K562 (cell line): ENCODE data around the gene PDLIM5. TPM values are rescaled to one million over a fixed set of nuclear protein-coding genes. Genes with fewer than 3 reads are reported as not detected.

Experiments
- ATAC-seq: fragments of 200-7000 bp; cut with Tn5 transposase; 3 replicates; pipeline ENCODE4 v1.9.1; 2020; ENCODE audit warnings: moderate library complexity
- BruUV-seq: library from RNA; stranded (reverse); fragments of 400-500 nt; replicated peaks from 2 replicates; lab custom pipeline; 2021; lab: Mats Ljungman, UMichigan
- CTCF ChIA-PET: fragments of 300-600 bp; formaldehyde crosslinking; extraction: SDS; loops from one replicate; lab custom pipeline; 2021; ENCODE audit warnings: low intra/inter-chr PET ratio; lab: Yijun Ruan, JAX
- POLR2A ChIA-PET: fragments of 300-600, 350-650 bp; sonication (Branson Sonifier 250); formaldehyde crosslinking; extraction: SDS; loops from one replicate; lab custom pipeline; 2021; ENCODE audit warnings: antibody characterized with exemption, inconsistent platforms; lab: Yijun Ruan, JAX
- DNase-seq, 4 experiments: peaks; one replicate each; pipeline versions ENCODE4 v3.0.0 to v3.0.0-alpha.2; 2011 to 2018; ENCODE audit warnings: low spot score in 3 of 4, mixed read lengths in 3 of 4; ENCODE audit errors: extremely low read depth in 1 of 4
- FAIRE-seq: peaks from 2 replicates; lab custom pipeline; 2011; peaks lifted over from hg19 to GRCh38; lab: Jason Lieb, UNC
- H2AFZ ChIP-seq: 2 replicates; pipeline ENCODE4 v1.6.0; 2011; ENCODE audit warnings: low read depth, low read length, control low read depth, inconsistent platforms
- H3K27ac ChIP-seq: fragments of 200-600 bp; 3 replicates; pipeline ENCODE4 v1.8.0; 2011; ENCODE audit warnings: low read depth, mild to moderate bottlenecking, control low read depth, inconsistent platforms, low read length, moderate library complexity, mixed read lengths; ENCODE audit errors: extremely low read depth
- H3K27me3 ChIP-seq, 2 experiments: fragments of 300-600 bp in 1 of 2; 2 replicates in 1 of 2; 3 replicates in 1 of 2; pipeline versions ENCODE4 v1.6.0 to v1.8.0; 2011; ENCODE audit warnings: inconsistent platforms in 2 of 2, low read length in 2 of 2, mild to moderate bottlenecking in 1 of 2, mixed read lengths in 1 of 2, moderate library complexity in 1 of 2; ENCODE audit not compliant: control insufficient read depth in 2 of 2, insufficient read depth in 2 of 2
- H3K36me3 ChIP-seq: fragments of 300-600 bp; 3 replicates; pipeline ENCODE4 v1.8.0; 2011; ENCODE audit warnings: mild to moderate bottlenecking, low read length, inconsistent platforms; ENCODE audit not compliant: control insufficient read depth, insufficient read depth
- H3K4me1 ChIP-seq, 2 experiments: fragments of 200-600 bp in 1 of 2; replicated peaks in 1 of 2; 2 replicates in 1 of 2; 3 replicates in 1 of 2; pipeline versions ENCODE4 v1.5.1 to v1.8.0; 2011; ENCODE audit warnings: inconsistent platforms in 2 of 2, low read length in 2 of 2, mild to moderate bottlenecking in 1 of 2, mixed read lengths in 1 of 2, moderate library complexity in 1 of 2; ENCODE audit not compliant: control insufficient read depth in 2 of 2, insufficient read depth in 2 of 2
- H3K4me2 ChIP-seq: 2 replicates; pipeline ENCODE4 v1.6.1; 2011; ENCODE audit warnings: low read length, control low read depth, inconsistent platforms, mixed read lengths; ENCODE audit not compliant: insufficient read depth
- H3K4me3 ChIP-seq: fragments of 200-600 bp; sonication (generic), shearing (Covaris generic); 2 replicates; pipeline ENCODE4 v1.5.1; 2016; ENCODE audit warnings: control low read depth, inconsistent platforms
- H3K79me2 ChIP-seq: fragments of 200-600 bp; 3 replicates; pipeline ENCODE4 v1.8.0; 2011; ENCODE audit warnings: low read length, inconsistent platforms; ENCODE audit not compliant: control insufficient read depth, insufficient read depth
- H3K9ac ChIP-seq, 2 experiments: 2 replicates each; pipeline versions ENCODE4 v1.6.0 to v1.6.1; 2011; ENCODE audit warnings: low read depth in 2 of 2, low read length in 2 of 2, control low read depth in 1 of 2, inconsistent platforms in 1 of 2, mild to moderate bottlenecking in 1 of 2, mixed read lengths in 1 of 2; ENCODE audit not compliant: insufficient read depth in 1 of 2
- H3K9me1 ChIP-seq: one replicate; pipeline ENCODE4 v1.6.0; 2011; ENCODE audit warnings: inconsistent platforms, mild to moderate bottlenecking, low read length, moderate library complexity; ENCODE audit not compliant: control insufficient read depth, insufficient read depth
- H3K9me3 ChIP-seq: replicated peaks from 2 replicates; pipeline ENCODE4 v1.5.1; 2011; ENCODE audit warnings: low read depth, low read length, inconsistent platforms; ENCODE audit not compliant: control insufficient read depth, insufficient read depth
- H4K20me1 ChIP-seq: replicated peaks from 2 replicates; pipeline ENCODE4 v1.6.1; 2011; ENCODE audit warnings: low read length, inconsistent platforms, mixed read lengths; ENCODE audit not compliant: control insufficient read depth, insufficient read depth
- SMAD2 ChIP-seq: fragments of 150-350 bp; IDR thresholded peaks from 2 replicates; pipeline ENCODE4 v1.6.1; 2014; ENCODE audit warnings: low read depth, mild to moderate bottlenecking, low read length
- ZNF512 ChIP-seq: IDR thresholded peaks from 2 replicates; pipeline ENCODE4 v1.6.1; 2016; ENCODE audit warnings: missing genetic modification characterization, missing compliant biosample characterization
- WGBS: fragments of 100-300 bp; shearing (Covaris generic); methylation state at CpG from one replicate; pipeline ENCODE4 v1.1.6; 2016; ENCODE audit warnings: low coverage, mixed read lengths; ENCODE audit not compliant: insufficient coverage; ENCODE audit errors: missing lambda C conversion rate; 5-methylcytosine and 5-hydroxymethylcytosine counted together
- in situ Hi-C: fragments of 300-500 bp; cut with MboI; formaldehyde crosslinking; loops from 4 replicates; pipeline ENCODE4 v1.15.0; 2018; ENCODE audit warnings: inconsistent platforms, mixed read lengths
- intact Hi-C: fragments of 100-400 bp; cut with micrococcal nuclease; formaldehyde crosslinking; loops from 2 replicates; pipeline ENCODE4 v1.14.2; 2022
- polyA plus RNA-seq, 8 experiments: library from polyadenylated mRNA; depleted of rRNA in 4 of 8; stranded (reverse) in 5 of 8; unstranded in 3 of 8; fragments of >200 nt; fragmentation: Nextera tagmentation in 2 of 8; fragmentation: Illumina TruSeq in 1 of 8; extraction: Ambion mirVana in 2 of 8; extraction: Trizol in 1 of 8; gene quantifications; 2 replicates each; pipeline versions ENCODE4 v1.2.1 to v1.2.3, GENCODE V29; 2011 to 2014; ENCODE audit warnings: inconsistent platforms in 1 of 8, missing spikeins in 1 of 8
- total RNA-seq, 7 experiments: library from RNA; depleted of rRNA in 6 of 7; stranded (reverse); fragments of >200 nt in 6 of 7; fragmentation: Illumina TruSeq in 2 of 7; extraction: Trizol in 2 of 7; gene quantifications; 2 replicates each; pipeline versions ENCODE4 v1.2.1 to v1.2.3, GENCODE V29; 2011 to 2021; ENCODE audit warnings: low replicate concordance in 1 of 7

The PDLIM5 gene
- total and polyA plus RNA-seq, 9 of the 15 experiments (the other 6 are each of a cell fraction or from before 2014, with no cell fraction given): 36.9 to 127 (median 62.5) TPM

DNA sequence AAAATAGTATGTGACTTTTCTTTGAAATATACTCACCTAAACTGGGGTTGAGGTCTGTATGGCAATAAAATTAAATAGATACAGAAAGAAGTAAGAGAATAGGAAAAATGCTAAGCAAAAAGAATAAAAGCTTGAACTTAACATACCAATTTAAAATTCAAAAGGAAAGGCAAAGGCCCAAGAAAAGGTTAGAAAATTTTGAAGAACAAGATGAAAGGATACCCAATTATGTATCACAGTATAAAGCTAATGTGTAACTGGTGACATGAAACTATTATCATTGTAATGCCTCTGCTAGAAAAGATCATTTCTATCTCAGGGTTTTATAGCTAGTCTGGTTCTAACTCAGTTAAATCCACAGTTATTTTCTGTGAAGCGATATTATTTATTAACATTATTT is 99.1 kb downstream of the PDLIM5 start:
- in situ Hi-C loops: no loop called here

More for the DNA sequence above, 99.1 kb downstream of the PDLIM5 start:
- intact Hi-C loops: loop anchor here (1.0 to 5.0 kb wide), 3 partner anchors 17 to 99 kb away; partner anchors contain the start of gene PDLIM5
- no peaks in the 10 kb centered on the region for H3K9me3 ChIP-seq
- ChIA-PET CTCF (interaction anchor here (1.3 kb wide), 1 partner anchor 144 kb away, joined by 4 read pairs; no protein-coding TSS in a partner anchor), POLR2A (interaction anchor here (0.8 to 1.5 kb wide), 3 partner anchors 10 to 503 kb away, joined by 3 to 6 read pairs (median 3); no protein-coding TSS in a partner anchor)
- H3K4me3 ChIP-seq: no peak overlapping the region
- H3K4me2 ChIP-seq: no peak overlapping the region
- FAIRE-seq: no peak
- no peaks in the 10 kb centered on the region for H3K9me1 ChIP-seq
- ATAC-seq: no peak
- no peaks in the 10 kb centered on the region for H3K27me3 ChIP-seq
- TF ChIP-seq ZNF512 (tag): 0 out of 2 replicates have a peak, but pooled peaks have one; percentile 22
- TF ChIP-seq SMAD2: no peak
- no peak overlapping the region for H3K9ac ChIP-seq
- peaks cover 5 to 24% of the 10 kb centered on the region in 2 experiments; a peak in 4 of 5 replicates for H3K4me1 ChIP-seq
- no peaks in the 10 kb centered on the region; the same call in 2 of the 3 replicates for H3K36me3 ChIP-seq
- no TSS peak for BruUV-seq
- WGBS: 61% methylated on average over 1 of the region's 1 CpG
- H3K79me2 ChIP-seq: peaks cover 40% of the 10 kb centered on the region
- no peak overlapping the region for H2AFZ ChIP-seq
- no peaks in the 10 kb centered on the region for H4K20me1 ChIP-seq
- H3K27ac ChIP-seq: no peak overlapping the region
- DNase-seq: no peak
